Endothelial cell of umbilical vein (primary cell): ENCODE measurements around the gene NOTCH1. TPM values are rescaled to one million over a fixed set of nuclear protein-coding genes. Genes with fewer than 3 reads are reported as not detected.

Experiments
- BruUV-seq: library from RNA; stranded (reverse); fragments of 400-500 nt; replicated peaks from 2 replicates; lab custom pipeline; 2021; lab: Mats Ljungman, UMichigan
- CTCF ChIA-PET: fragments of 300-600, 350-600 bp; sonication (Branson Sonifier 250); formaldehyde crosslinking; loops from one replicate; lab custom pipeline; 2021; ENCODE audit warnings: antibody characterized with exemption, inconsistent platforms; lab: Charles Lee
- POLR2A ChIA-PET: fragments of 300-600, 350-600 bp; sonication (Branson Sonifier 250); formaldehyde crosslinking; loops from one replicate; lab custom pipeline; 2021; ENCODE audit warnings: antibody characterized with exemption, inconsistent platforms; lab: Charles Lee
- DNase-seq: peaks from one replicate; pipeline ENCODE4 v3.0.0-alpha.2; 2011; ENCODE audit warnings: low read depth, low spot score
- FAIRE-seq: peaks from 2 replicates; lab custom pipeline; 2011; peaks lifted over from hg19 to GRCh38; lab: Jason Lieb, UNC
- H2AFZ ChIP-seq: 2 replicates; pipeline ENCODE4 v1.6.0; 2012; ENCODE audit warnings: low read depth, low read length, control low read depth, inconsistent platforms
- H3K27ac ChIP-seq: 2 replicates; pipeline ENCODE4 v1.5.1; 2011; ENCODE audit warnings: low read depth, mild to moderate bottlenecking, control low read depth, low read length, moderate library complexity; ENCODE audit not compliant: insufficient read depth
- H3K27me3 ChIP-seq, 2 experiments: 2 replicates each; pipeline versions ENCODE4 v1.6.0 to v1.6.1; 2011; ENCODE audit warnings: low read length in 2 of 2, mixed read lengths in 1 of 2; ENCODE audit not compliant: control insufficient read depth in 2 of 2, insufficient read depth in 2 of 2
- H3K36me3 ChIP-seq, 2 experiments: 2 replicates in 1 of 2; 3 replicates in 1 of 2; pipeline ENCODE4 v1.5.1; 2011; ENCODE audit warnings: low read length in 2 of 2, mild to moderate bottlenecking in 1 of 2, moderate library complexity in 1 of 2; ENCODE audit not compliant: control insufficient read depth in 2 of 2, insufficient read depth in 2 of 2; ENCODE audit errors: extremely low read depth in 1 of 2
- H3K4me1 ChIP-seq: 3 replicates; pipeline ENCODE4 v1.5.1; 2011; ENCODE audit warnings: mild to moderate bottlenecking, low read length; ENCODE audit not compliant: control insufficient read depth, insufficient read depth; ENCODE audit errors: extremely low read depth
- H3K4me2 ChIP-seq: 2 replicates; pipeline ENCODE4 v1.6.1; 2011; ENCODE audit warnings: low read length, control low read depth, mixed read lengths; ENCODE audit not compliant: insufficient read depth
- H3K4me3 ChIP-seq, 3 experiments: fragments of 200-600 bp in 1 of 3; sonication (generic), shearing (Covaris generic) in 1 of 3; replicated peaks in 1 of 3; 2 replicates each; pipeline ENCODE4 v1.5.1; 2011 to 2016; ENCODE audit warnings: control low read depth in 3 of 3, low read length in 3 of 3, mild to moderate bottlenecking in 2 of 3, inconsistent platforms in 1 of 3, low read depth in 1 of 3, moderate library complexity in 1 of 3; ENCODE audit not compliant: insufficient read depth in 1 of 3
- H3K79me2 ChIP-seq: 2 replicates; pipeline ENCODE4 v1.6.0; 2012; ENCODE audit warnings: low read length, inconsistent platforms; ENCODE audit not compliant: control insufficient read depth, insufficient read depth
- H3K9ac ChIP-seq: replicated peaks from 2 replicates; pipeline ENCODE3; 2011; ENCODE audit warnings: low read length, control low read depth; ENCODE audit not compliant: insufficient read depth; ENCODE audit errors: extremely low read depth
- H3K9me1 ChIP-seq: replicated peaks from 3 replicates; pipeline ENCODE4 v1.6.0; 2011; ENCODE audit warnings: mild to moderate bottlenecking, low read length; ENCODE audit not compliant: control insufficient read depth, insufficient read depth; ENCODE audit errors: extremely low read depth
- H3K9me3 ChIP-seq: replicated peaks from 2 replicates; pipeline ENCODE4 v1.5.1; 2012; ENCODE audit warnings: low read length, inconsistent platforms; ENCODE audit not compliant: control insufficient read depth, insufficient read depth
- H4K20me1 ChIP-seq: replicated peaks from 2 replicates; pipeline ENCODE3; 2011; ENCODE audit warnings: mild to moderate bottlenecking, low read length; ENCODE audit not compliant: control insufficient read depth, insufficient read depth; ENCODE audit errors: extremely low read depth
- CTCF ChIP-seq, 2 donors: IDR thresholded peaks; 1 replicate in 1 of 2; 2 replicates in 1 of 2; pipeline ENCODE4 v1.5.1; 2011; ENCODE audit warnings: low read length in 2 of 2, mild to moderate bottlenecking in 2 of 2, moderate library complexity in 2 of 2, control low read depth in 1 of 2, inconsistent platforms in 1 of 2, low read depth in 1 of 2; ENCODE audit not compliant: insufficient read depth in 1 of 2; ENCODE audit errors: extremely low read depth in 1 of 2
- EZH2 ChIP-seq: IDR thresholded peaks from 2 replicates; pipeline ENCODE4 v1.6.1; 2012; ENCODE audit warnings: borderline replicate concordance, low read depth, mild to moderate bottlenecking, moderate library complexity, low read length, inconsistent platforms; ENCODE audit not compliant: severe bottlenecking
- FOS ChIP-seq: IDR thresholded peaks from 2 replicates; pipeline ENCODE4 v1.6.1; 2011; ENCODE audit warnings: mild to moderate bottlenecking, low read length, moderate library complexity, borderline replicate concordance; ENCODE audit not compliant: insufficient read depth
- GATA2 ChIP-seq: IDR thresholded peaks from 2 replicates; pipeline ENCODE4 v1.7.0; 2011; ENCODE audit warnings: low read depth, mild to moderate bottlenecking, moderate library complexity, mixed read lengths, low read length; ENCODE audit not compliant: insufficient read length, insufficient read depth
- JUN ChIP-seq: IDR thresholded peaks from 2 replicates; pipeline ENCODE4 v1.6.1; 2011; ENCODE audit warnings: borderline replicate concordance, low read depth; ENCODE audit not compliant: insufficient read length, insufficient read depth
- MAX ChIP-seq: IDR thresholded peaks from 2 replicates; pipeline ENCODE4 v1.6.1; 2011; ENCODE audit not compliant: insufficient read depth, insufficient read length
- MYC ChIP-seq: IDR thresholded peaks from one replicate; pipeline ENCODE4 v1.6.1; 2011; ENCODE audit warnings: mild to moderate bottlenecking, low read depth, low read length
- POLR2A ChIP-seq: IDR thresholded peaks from 2 replicates; pipeline ENCODE4 v1.6.1; 2012; ENCODE audit warnings: low read depth, mild to moderate bottlenecking, control low read depth, low read length
- POLR2AphosphoS5 ChIP-seq: IDR thresholded peaks from 2 replicates; pipeline ENCODE4 v1.6.1; 2012; ENCODE audit warnings: low read depth, mild to moderate bottlenecking, control low read depth, low read length, moderate library complexity; ENCODE audit not compliant: insufficient read depth
- dilution Hi-C: fragments of 300-500 bp; cut with MboI; formaldehyde crosslinking; loops from one replicate; pipeline ENCODE4 v1.15.0; 2019; ENCODE audit warnings: low sequenced_read_pairs; ENCODE audit not compliant: extremely low pct_ligation_motif_present
- intact Hi-C: fragments of 100-400 bp; cut with micrococcal nuclease; formaldehyde crosslinking; loops from one replicate; pipeline ENCODE4 v1.10.0; 2022
- polyA plus RNA-seq, 4 experiments: library from polyadenylated mRNA; depleted of rRNA in 3 of 4; stranded (reverse) in 3 of 4; unstranded in 1 of 4; fragments of >200 nt; gene quantifications; 2 replicates each; pipeline versions ENCODE4 v1.2.1 to v1.2.3, GENCODE V29; 2011 to 2012; ENCODE audit warnings: missing spikeins in 1 of 4
- total RNA-seq: library from RNA; stranded (reverse); gene quantifications from 2 replicates; pipeline ENCODE4 v1.2.3, GENCODE V29; 2021

NOTCH1 gene
- total and polyA plus RNA-seq, 2 donors (not counting 3 experiments of a cell fraction or from before 2014, with no cell fraction given), result 31.7 to 153 TPM

GRCh38 chr9:136531186-136531903 lies 14.5 kb downstream of the NOTCH1 start:
- H2AFZ ChIP-seq, result no peak overlapping the region
- H3K27ac ChIP-seq, result peak overlapping the region; percentile 84
- no peaks in the 10 kb centered on the region for H3K9me3 ChIP-seq
- no peak for TF ChIP-seq MAX
- no peak for TF ChIP-seq EZH2
- TF ChIP-seq JUN, result no peak
- no peak for TF ChIP-seq POLR2AphosphoS5
- no peak for TF ChIP-seq FOS
- no peak for TF ChIP-seq CTCF (IDR thresholded peaks at IDR 0.05; ENCODE audit: extremely low read depth in 1 of 2, insufficient read depth in 1 of 2, low read depth in 1 of 2, low read length in 2 of 2)
- TF ChIP-seq POLR2A, result no peak
- TF ChIP-seq MYC, result no peak
- no peak for TF ChIP-seq GATA2
- H3K9me1 ChIP-seq, result no peaks in the 10 kb centered on the region
- DNase-seq (no peak), FAIRE-seq (no peak)
- H3K4me3 ChIP-seq, result no peak overlapping the region
- peaks cover 94% of the 10 kb centered on the region for H3K79me2 ChIP-seq
- BruUV-seq, result no TSS peak
- no peak overlapping the region for H3K9ac ChIP-seq
- ChIA-PET POLR2A (interaction anchor here (1.8 kb wide), 1 partner anchor 11 kb away, joined by 9 read pairs; no protein-coding TSS in a partner anchor), CTCF (interaction anchor here (1.0 to 1.3 kb wide), 2 partner anchors 94 to 100 kb away, joined by 3 read pairs; no protein-coding TSS in a partner anchor)
- no peaks in the 10 kb centered on the region for H3K27me3 ChIP-seq
- no peak overlapping the region for H3K4me2 ChIP-seq
- dilution Hi-C loops (no loop called here), intact Hi-C loops (loop anchor here (2.0 kb wide), 1 partner anchor 13 kb away; no protein-coding TSS in a partner anchor)
- no peaks in the 10 kb centered on the region for H4K20me1 ChIP-seq
- peaks cover 6 to 15% of the 10 kb centered on the region in 2 experiments for H3K36me3 ChIP-seq
- H3K4me1 ChIP-seq, result peaks cover 57% of the 10 kb centered on the region
